NCI-H2227 (cell line): ENCODE measurements around the gene MTHFS.
A peak's percentile ranks its signal among the peaks of the same experiment; 100 is the strongest.
"Not testable (repeated sequence)": the region's sequence is repeated elsewhere in the genome, so short reads cannot be mapped to it uniquely, and the experiment has no call there.

Experiments used
- DNase-seq: peaks from one replicate; lab custom pipeline; 2025; ENCODE audit not compliant: unreplicated experiment; lab: John Stamatoyannopoulos, UW

The MTHFS gene

DNA sequence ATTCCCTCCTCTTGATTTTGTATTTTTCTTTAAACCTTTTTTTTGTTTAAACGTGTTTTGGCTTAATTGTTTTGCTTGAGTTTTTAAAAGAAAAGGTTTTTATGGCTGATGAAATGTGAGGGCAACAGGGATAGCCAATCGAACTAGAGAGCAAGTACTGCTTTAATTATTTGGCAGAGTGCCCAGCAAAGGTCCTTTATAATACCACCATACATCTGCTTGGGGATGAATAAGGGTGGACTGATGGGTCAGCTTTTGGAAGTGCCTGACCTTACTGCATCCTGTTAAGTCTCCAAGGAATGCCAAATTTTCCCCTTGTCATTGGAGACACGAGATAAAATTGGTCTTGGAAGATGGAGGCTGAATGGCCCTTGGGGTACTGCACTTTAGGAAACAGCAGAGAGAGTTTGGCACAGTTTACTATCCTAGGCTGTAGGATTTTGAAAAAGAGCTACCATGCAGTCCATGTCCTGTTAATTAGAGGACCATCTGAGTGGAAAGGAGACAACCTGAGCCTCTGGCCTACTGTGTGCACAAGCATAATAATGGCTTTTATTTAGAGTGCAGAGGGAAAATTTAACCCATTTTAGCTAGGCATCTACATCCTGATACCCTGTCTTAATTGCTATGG is 19.8 kb upstream of the MTHFS start:
- no peak for DNase-seq

DNA sequence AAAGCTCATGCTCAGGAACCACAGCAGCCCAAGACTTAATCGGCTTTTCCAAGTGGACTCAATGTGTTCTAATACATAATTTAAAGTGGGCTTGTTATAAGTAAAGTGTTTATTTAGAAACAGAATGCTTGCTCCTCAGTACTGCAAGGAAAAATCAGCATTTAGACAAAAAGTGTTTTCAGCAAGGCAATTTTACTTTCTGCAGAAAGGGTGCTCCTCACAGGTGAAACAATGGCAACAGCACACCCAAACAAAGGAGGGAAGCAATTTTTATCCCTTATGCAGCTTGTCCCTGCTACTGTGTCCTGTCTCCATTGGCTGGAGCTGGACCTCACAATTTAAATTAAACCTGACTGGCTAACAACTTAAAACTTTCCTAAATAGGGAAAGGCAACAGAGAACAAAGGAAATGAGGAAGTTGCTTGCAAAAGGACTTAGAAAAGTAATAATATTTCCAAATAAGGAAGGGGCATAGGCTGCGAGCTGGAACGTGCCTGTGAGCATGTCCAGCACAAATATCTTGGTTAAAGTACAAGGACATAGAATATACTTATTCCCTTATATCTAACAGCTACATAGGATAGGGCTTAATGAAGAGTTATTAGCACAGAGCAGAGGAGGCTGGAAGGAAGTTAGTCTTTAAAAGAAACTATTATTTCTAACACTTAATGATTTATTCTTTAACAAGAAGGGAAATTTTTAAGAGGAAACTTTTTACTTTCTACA is 19.1 kb upstream of the MTHFS start:
- not testable (repeated sequence) for DNase-seq

DNA sequence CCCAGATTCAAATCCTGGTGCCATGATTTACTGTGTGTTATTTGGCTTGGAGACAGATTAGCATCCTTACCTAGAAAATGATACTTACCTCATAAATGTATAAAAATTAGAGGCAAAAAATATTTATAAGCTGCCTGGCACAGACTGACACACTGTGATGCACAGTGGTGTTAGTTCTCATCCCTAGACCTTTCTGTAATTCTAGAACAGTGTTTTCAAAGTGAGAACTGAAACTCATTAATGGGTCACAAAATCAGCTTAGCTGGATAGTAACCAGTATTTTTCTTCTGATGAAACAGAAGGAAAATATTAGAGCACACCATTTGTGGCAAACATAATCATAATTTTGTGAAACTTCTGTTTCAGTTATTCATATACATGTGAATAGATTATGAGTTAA is 17.9 kb upstream of the MTHFS start:
- DNase-seq, result no peak

DNA sequence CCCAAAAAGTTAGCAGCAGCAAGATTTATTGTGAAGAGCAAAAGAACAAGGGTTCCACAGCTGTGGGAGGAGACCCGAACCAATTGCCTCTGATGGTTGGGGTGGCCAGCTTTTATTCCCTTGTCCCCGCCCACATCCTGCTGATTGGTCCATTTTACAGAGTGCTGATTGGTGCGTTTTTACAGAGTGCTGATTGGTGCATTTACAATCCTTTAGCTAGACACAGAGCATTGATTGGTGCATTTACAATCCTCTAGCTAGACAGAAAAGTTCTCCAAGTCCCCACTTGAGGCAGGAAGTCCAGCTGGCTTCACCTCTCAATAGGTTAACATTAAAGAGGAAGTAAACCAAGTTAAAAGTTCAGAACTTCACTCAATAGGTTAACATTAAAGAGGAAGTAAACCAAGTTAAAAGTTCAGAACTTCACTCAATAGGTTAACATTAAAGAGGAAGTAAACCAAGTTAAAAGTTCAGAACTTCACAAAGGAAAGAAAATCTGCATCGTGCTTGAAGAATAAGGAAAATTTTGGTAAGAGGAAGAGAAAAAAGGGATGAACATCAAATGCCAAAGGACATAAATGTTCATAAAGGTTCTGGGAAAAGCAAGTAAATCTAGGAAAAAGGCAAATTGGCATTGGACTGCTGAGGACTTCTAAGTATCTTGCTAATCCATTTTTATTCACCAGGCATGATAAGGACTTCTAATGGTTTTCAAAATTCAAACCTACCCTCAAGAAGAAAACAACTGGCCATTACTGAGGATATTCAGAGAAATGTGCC is 12.9 kb upstream of the MTHFS start:
- DNase-seq, result not testable (repeated sequence)

DNA sequence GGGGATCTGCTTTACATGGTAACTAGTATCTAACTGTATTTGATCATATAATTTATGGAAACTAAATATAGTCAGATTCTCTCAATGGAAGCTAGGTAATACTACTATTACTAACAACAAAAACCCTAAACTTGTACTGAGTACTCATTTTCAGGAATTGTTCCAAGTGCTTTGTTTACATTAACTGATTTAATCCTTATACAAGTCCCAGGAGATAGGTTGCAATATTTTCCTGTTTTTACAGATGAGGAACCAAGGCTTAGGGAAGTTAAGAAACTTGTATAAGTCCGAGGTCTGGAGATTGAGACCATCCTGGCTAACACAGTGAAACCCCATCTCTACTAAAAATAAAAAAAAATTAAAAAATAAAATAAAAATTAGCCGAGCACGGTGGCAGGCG is 7.5 kb upstream of the MTHFS start:
- DNase-seq, result no peak

DNA sequence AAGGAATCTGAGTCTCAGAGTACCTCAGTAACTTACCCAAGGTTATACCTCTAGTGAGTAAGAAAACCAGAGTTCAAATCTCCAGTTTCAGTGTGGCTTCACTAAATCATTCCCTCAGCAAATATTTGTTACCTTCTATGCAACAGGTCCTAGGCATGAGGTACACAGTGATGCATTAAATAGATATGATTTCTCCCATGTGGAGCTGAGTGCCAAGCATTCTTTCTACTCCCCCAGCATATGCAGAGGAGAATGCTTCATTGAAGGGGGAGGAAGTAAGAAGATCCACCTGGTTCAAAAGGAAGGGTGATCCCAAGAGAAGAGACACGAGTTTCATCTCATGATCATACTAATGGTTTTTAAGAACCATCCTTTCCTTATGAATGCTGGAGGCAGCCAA is 6.8 kb upstream of the MTHFS start:
- DNase-seq, result no peak

DNA sequence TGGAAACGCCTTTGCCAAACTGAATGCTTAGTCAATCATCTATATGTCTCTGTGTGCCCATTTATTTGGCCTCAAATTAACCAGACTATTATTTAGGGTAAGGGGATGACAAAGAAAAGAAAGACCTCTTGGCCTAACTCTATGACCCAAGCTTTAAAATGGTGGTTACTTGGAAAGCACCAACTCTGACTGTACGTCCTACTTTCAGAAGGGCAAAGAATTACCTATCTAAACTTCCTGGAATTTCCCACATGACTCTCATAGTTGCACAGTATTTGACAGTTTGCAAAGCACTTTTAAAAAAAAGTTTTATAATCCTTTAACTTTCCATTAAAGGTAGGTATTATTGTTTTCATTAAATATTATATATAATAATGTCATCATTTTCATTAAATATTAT is 6.3 kb upstream of the MTHFS start:
- DNase-seq, result no peak

DNA sequence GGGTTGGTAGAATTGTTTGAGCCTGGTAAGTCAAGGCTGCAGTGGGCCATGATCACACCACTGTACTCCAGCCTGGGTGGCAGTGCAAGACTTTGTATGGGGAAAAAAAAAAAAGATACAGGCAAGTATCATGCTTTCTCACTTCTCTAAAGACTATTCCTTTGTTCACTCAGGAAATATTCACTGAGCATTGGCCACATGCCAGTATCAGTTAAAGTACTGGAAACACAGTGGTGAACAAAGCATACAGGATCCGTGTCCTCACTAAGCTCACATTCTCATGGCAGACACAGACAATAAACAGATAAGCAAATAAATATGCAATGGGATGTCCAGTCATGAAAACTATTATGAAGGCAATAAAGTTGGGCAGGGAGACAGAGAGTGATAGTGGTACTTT is 5.1 kb upstream of the MTHFS start:
- DNase-seq, result no peak

DNA sequence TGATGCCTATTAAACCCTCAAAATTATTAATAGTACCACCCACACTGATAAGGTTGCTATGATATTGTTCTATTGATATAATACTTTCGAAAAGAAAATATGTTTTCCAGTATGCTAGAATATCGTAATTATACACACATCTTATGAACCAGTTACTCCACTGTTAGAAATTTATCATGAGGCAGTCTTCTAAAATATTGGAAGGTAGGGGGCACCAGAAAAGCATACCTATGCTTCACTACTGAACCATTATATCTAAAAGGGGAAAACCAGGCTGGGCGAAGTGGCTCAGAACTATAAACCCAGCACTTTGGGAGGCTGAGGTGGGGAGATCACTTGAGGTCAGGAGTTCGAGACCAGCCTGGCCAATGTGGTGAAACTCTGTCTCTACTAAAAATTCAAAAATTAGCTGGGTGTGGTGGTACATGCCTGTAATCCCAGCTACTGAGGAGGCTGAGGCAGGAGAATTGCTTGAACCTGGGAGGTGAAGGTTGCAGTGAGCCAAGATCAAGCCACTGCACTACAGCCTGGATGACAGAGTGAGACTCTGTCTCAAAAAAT is 4.1 kb upstream of the MTHFS start:
- DNase-seq, result not testable (repeated sequence)

DNA sequence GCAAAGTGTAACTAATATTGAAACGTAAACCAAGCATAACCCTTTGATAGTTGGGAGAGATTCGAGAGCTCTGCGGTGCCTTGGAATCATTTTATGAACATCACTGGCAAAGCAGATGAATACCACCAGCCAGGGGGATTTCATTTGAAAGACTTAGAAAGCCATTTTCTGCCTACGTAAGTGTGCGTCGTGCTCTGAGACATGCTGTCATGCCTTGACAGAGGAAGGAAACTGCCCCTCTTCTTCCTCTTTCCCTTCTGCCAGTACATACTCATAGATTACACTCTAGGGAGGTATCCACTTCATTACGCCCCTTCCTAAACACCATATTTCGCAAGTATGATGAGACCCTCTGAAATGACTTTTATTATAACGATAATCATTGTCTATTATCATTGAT is 3.3 kb upstream of the MTHFS start:
- DNase-seq, result no peak

DNA sequence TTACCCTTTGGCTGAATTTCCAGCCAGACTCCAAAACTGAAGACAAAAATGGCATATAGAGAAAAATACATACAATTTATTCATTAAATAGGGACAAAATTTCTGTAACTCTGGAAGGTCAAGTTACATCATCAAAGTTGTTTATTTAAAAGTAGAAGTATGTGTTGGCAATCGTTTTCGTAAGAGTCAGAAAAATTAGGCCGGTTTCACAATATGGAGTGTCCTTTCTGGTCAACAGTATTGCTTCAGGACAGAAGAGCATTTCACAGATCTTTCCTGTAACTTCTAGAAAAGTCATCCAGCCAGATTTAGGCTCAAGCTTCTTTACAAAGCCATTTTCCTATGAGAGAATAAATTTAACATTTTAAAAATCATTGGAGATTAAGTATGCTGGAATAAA is 2.0 kb upstream of the MTHFS start:
- not testable (repeated sequence) for DNase-seq

DNA sequence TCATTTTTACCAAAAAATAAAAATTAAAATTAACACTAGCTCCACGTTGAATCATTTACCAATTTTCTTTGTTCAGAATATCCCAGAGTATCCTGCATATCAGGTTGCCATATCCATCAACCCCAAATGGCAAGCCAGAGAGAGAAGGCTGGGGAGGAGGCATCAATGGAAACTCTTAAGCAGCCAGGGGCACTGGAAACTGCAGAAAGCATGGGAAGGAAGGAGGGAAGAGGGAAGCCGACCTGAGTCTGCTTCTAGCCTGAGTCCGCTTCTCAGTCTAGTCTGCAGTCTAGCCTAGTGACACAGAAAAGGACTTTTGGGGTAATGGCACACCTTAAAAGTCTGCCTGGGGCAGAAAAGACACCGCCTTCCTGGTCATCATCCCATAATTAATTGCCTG is 1.6 kb upstream of the MTHFS start:
- no peak for DNase-seq

DNA sequence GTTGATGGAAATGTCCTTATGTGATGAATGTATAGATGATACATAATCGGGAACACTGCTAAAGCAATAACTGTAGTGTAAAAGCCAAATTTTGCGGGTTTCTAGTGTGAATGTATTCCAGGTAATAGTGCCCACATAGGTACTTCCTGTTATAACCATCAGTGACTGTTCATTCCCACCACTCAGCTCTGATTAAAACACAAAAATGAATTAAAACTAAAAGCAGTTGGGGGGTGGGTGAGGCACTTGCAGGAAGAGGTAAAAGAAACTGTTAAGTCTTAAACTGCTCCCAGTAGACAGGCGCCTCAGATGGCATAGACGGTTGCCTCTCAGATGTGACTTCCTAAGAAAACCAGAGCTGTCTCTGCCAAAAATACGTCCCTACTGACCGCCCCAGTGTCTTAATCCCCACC is 893 bp upstream of the MTHFS start:
- no peak for DNase-seq

DNA sequence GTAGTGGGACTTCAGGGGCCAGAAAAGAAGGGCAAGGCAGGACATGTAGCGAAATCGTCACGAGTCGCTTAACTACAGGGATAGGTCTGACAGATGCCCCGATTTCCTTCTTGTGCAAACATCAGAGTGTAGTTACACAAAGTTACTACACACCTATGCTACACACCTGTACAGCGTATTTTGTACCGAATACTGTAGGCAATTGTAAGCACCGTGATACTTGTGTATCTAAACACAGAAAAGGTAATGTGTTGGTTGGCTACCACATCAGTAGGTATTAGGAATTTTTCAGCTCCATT is 515 bp upstream of the MTHFS start:
- no peak for DNase-seq

DNA sequence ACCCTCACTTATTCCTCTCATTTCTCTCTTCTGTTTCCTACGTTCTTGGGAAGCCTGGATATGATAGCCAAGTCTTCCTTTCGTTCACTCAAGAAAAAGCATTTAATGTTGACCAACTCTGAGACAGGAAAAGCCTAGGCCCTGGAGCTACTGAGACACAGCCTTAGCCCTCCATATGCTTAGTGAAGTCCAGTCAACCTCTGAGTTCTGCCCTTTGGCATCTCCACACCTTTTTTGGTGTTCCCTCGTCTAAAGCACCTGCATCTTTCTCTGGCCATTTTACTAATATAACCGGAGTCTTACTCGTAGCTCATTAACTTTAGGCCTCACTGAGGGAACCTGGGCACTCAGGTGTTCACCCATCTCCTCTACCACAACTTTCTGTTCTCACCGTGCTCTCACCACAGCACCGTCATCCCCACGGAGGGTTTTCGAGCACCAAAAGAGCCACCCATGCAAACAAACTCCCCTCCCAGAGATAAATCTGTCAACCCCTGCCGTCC is 632 bp downstream of the MTHFS start:
- no peak for DNase-seq

DNA sequence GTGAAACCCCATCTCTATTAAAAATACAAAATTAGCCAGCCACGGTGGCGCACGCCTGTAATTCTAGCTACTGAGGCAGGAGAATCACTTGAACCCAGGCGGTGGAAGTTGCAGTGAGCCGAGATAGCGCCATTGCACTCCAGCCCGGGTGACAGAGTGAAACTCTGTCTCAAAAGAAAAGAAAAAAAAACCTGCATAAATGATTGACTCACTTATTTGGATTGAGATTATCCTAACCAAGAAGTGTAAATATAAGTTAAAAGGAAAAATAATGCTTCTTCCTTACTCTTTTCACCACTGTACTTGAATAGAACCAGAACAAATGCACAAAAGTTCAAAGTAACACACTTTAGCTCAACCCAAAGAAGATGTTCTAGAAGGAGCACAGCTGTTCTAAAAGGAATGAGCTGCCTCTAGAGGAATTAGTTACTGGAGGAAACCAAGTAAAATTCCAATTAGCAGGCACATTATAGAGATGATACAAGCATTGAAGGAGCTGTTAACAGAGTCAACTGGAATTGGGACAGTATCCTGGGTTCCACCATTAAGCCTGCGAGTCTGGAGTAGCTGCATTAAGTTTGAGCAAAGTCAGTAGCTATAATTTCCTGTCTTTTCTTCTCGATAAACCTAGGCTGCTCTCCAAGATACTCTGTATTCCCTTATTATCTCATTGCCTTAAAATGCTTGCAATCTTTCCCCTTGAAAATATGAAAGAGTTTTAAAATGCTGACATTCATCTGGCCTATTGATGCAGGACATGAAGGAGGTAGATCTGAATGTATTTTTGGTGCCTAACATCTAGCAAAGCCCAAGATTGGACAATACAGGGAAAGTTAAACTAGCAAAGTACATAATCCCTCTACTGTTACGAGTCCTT is 9.5 kb downstream of the MTHFS start:
- DNase-seq, result no peak

DNA sequence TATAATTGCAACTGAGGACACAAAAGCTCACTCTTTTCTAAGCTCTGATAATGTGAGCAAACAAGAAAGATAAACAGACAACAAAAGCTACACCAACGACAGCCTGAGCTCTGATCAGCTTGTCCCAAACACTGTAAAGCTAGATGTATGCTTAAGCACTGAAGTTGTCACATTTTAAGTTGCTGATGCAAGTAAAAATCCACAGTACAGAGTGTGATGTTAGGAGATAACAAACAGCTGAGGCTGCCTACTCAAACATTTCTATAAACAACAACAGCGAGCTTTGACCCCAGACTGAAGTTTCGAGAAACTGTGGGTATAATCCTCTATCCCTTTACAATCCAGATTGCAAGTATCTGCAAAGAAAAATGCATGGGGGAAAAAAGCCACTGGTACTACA is 10.7 kb downstream of the MTHFS start:
- no peak for DNase-seq

DNA sequence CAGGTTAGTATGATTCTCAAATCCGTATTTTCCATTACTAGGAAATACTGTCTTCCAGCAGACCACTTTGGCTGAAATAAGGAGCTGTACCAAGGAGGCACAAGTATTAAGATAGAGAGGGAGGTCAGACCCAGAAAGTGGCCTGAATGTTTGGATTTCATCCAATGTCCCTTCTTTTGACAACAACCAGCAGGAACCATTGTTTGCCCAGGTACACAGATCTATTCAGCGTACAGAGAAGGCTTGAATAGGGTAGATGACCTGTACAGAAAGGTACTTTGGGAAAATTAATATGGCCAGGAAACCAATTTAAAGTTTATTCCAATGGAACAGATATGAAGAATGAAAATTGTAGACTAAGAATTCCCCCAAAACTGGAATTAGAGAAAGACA is 12.6 kb downstream of the MTHFS start:
- DNase-seq, result no peak

DNA sequence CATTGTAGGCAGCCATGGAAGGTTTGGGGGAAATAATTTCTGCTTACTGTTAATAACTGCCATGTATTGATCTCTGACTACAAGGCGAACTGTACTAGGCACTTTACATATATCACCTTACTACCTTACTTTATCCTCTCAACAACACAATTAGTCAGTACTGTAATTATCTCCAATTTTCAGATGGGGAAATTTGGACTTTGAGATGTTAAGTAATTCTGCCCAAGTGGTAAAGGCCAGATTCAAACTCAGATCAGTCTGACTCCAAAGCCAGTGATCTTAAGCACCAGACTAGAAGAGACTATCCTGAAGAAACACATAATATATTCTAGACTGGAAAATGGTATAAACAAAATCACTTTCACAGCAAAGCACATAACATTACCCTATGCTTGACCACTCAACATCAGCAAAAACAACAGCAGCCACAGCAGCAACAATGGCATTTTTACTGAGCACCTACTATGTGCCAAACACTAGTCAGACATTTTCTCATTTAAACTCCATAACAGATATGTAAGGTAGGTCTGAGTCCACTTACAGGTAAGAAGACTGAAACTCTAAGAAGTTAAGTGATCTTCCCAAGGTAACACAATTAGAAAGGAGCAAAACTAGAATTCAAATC is 13.1 kb downstream of the MTHFS start:
- DNase-seq, result no peak

DNA sequence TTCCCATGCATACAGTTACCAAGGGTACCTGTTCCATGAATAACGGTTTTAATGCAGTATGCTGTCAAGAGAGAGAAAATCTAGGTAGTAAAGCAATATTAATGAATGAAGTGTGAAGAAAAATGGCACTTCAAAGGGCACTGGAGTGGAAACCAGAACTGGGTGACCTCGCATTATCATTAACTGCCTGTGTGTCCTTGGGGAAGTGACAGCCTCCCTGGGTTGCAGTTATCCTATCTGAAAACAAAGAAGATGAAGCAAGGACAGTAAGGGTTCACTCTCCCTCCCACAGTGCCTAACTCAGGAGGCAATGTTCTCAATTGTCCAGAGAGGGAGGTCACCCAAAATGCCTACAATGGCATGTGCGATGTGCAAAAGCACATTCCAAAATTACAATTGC is 15.1 kb downstream of the MTHFS start:
- peak; percentile 40 for DNase-seq

DNA sequence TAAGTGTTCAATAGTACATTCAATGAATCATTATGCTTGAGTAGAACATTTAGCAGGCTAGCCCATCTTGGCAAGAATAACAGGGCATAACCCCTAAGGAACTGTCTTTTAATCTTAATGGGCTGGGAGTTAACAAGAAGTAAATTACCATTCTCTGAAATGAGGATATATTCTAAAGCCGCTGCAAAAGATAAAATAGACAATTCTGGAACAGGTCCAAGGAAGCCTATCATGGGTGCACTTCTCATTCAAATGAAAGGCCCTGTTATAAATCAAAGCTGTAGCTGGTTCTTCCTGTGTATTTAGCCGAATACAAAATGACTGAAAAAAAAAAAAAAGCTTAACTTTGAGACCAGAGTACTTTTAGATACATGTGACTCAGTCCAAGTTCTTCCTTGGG is 15.6 kb downstream of the MTHFS start:
- DNase-seq, result peak; percentile 71
